B cell (primary cell): ENCODE data around the gene THSD4. TPM values are rescaled to one million over a fixed set of nuclear protein-coding genes. Genes with fewer than 3 reads are reported as not detected.

Experiments used
- ATAC-seq: fragments of 200-7000 bp; cut with Tn5 transposase; one replicate; pipeline ENCODE4 v1.10.0; 2021; ENCODE audit warnings: low read depth, mild to moderate bottlenecking, moderate number of reproducible peaks, moderate library complexity
- CTCF ChIA-PET: fragments of 350-600 bp; sonication (Branson Sonifier 250); formaldehyde crosslinking; loops from one replicate; lab custom pipeline; 2021; ENCODE audit warnings: antibody characterized with exemption, inconsistent platforms; lab: Charles Lee
- POLR2A ChIA-PET: fragments of 350-600 bp; sonication (Branson Sonifier 250); formaldehyde crosslinking; loops from one replicate; lab custom pipeline; 2021; ENCODE audit warnings: antibody characterized with exemption; lab: Charles Lee
- DNase-seq: peaks from one replicate; pipeline ENCODE4 v3.0.0; 2013
- H2AFZ ChIP-seq: 2 replicates; pipeline ENCODE4 v1.6.1; 2012; ENCODE audit warnings: mild to moderate bottlenecking, low read depth, low read length; ENCODE audit not compliant: insufficient read depth, poor library complexity, severe bottlenecking
- H3K27ac ChIP-seq, 2 donors: 1 replicate in 1 of 2; 2 replicates in 1 of 2; pipeline ENCODE4 v1.5.1; 2012 to 2013; ENCODE audit warnings: low read length in 2 of 2, mild to moderate bottlenecking in 2 of 2, moderate library complexity in 1 of 2
- H3K27me3 ChIP-seq, 4 experiments: fragments of 200-600 bp in 1 of 4; sonication (generic) in 1 of 4; replicated peaks in 1 of 4; 1 replicate in 2 of 4; 2 replicates in 2 of 4; pipeline versions ENCODE4 v1.6.1 to v1.7.0; 2013 to 2016; ENCODE audit warnings: low read length in 3 of 4, mild to moderate bottlenecking in 2 of 4, mixed read lengths in 1 of 4, moderate library complexity in 1 of 4; ENCODE audit not compliant: insufficient read depth in 4 of 4, control insufficient read depth in 3 of 4; ENCODE audit errors: control extremely low read depth in 1 of 4
- H3K36me3 ChIP-seq, 2 experiments: replicated peaks in 1 of 2; 1 replicate in 1 of 2; 2 replicates in 1 of 2; pipeline versions ENCODE4 v1.6.1 to v1.7.1; 2013; ENCODE audit warnings: low read length in 1 of 2; ENCODE audit not compliant: insufficient read depth in 2 of 2, control insufficient read depth in 1 of 2; ENCODE audit errors: control extremely low read depth in 1 of 2, extremely low read depth in 1 of 2
- H3K4me1 ChIP-seq, 2 donors: fragments of 200-600 bp in 1 of 2; sonication (generic) in 1 of 2; 1 replicate in 1 of 2; 2 replicates in 1 of 2; pipeline versions ENCODE4 v1.5.1 to v1.6.1; 2013 to 2017; ENCODE audit warnings: low read length in 2 of 2; ENCODE audit not compliant: control insufficient read depth in 2 of 2, insufficient read depth in 2 of 2
- H3K4me2 ChIP-seq: replicated peaks from 2 replicates; pipeline ENCODE3; 2012; ENCODE audit warnings: mild to moderate bottlenecking, low read depth, low read length; ENCODE audit not compliant: poor library complexity, severe bottlenecking
- H3K4me3 ChIP-seq, 5 experiments: fragments of 200-600 bp in 1 of 5; sonication (generic) in 1 of 5; 1 replicate in 3 of 5; 2 replicates in 2 of 5; pipeline versions ENCODE4 v1.5.1 to v1.7.0; 2011 to 2016; ENCODE audit warnings: low read length in 4 of 5, mild to moderate bottlenecking in 4 of 5, low read depth in 2 of 5, control low read depth in 1 of 5, moderate library complexity in 1 of 5; ENCODE audit not compliant: insufficient read depth in 1 of 5; ENCODE audit errors: control extremely low read depth in 1 of 5, extremely low read depth in 1 of 5
- H3K79me2 ChIP-seq: fragments of 200-600 bp; sonication (generic); one replicate; pipeline ENCODE4 v1.6.0; 2016; ENCODE audit warnings: low read length; ENCODE audit not compliant: control insufficient read depth, insufficient read depth
- H3K9ac ChIP-seq: fragments of 200-600 bp; sonication (generic); 2 replicates; pipeline ENCODE4 v1.6.1; 2017; ENCODE audit warnings: mild to moderate bottlenecking, low read length, moderate library complexity
- H3K9me3 ChIP-seq, 3 donors: one replicate each; pipeline versions ENCODE4 v1.6.1 to v1.7.1; 2013; ENCODE audit warnings: low read length in 2 of 3; ENCODE audit not compliant: control insufficient read depth in 2 of 3, insufficient read depth in 1 of 3; ENCODE audit errors: control extremely low read depth in 1 of 3
- H4K20me1 ChIP-seq: 2 replicates; pipeline ENCODE4 v1.6.0; 2012; ENCODE audit warnings: mild to moderate bottlenecking, low read length; ENCODE audit not compliant: insufficient read depth, control insufficient read depth, poor library complexity, severe bottlenecking
- H3K27ac Mint-ChIP-seq: one replicate; pipeline ENCODE4 v1.8.0; 2021; ENCODE audit warnings: mixed read lengths
- H3K27me3 Mint-ChIP-seq: one replicate; pipeline ENCODE4 v1.8.0; 2021; ENCODE audit warnings: mixed read lengths
- H3K4me1 Mint-ChIP-seq: one replicate; pipeline ENCODE4 v1.8.0; 2021; ENCODE audit warnings: mixed read lengths
- H3K4me3 Mint-ChIP-seq: one replicate; pipeline ENCODE4 v1.8.0; 2021; ENCODE audit warnings: mixed read lengths
- H3K9me3 Mint-ChIP-seq: one replicate; pipeline ENCODE4 v1.8.0; 2022; ENCODE audit warnings: mixed read lengths; ENCODE audit not compliant: insufficient read depth
- EZH2 ChIP-seq: IDR thresholded peaks from 2 replicates; pipeline ENCODE4 v1.6.1; 2012; ENCODE audit warnings: borderline replicate concordance, low read depth, mild to moderate bottlenecking, moderate library complexity, low read length; ENCODE audit not compliant: insufficient read depth, poor library complexity, severe bottlenecking
- WGBS: methylation state at CpG from one replicate; pipeline ENCODE4 v1.1.5; 2013; ENCODE audit warnings: missing lambda C conversion rate; ENCODE audit not compliant: insufficient coverage; 5-methylcytosine and 5-hydroxymethylcytosine counted together
- intact Hi-C: fragments of 100-400 bp; cut with micrococcal nuclease; formaldehyde crosslinking; loops from one replicate; pipeline ENCODE4 v1.10.0; 2022
- polyA plus RNA-seq: library from polyadenylated mRNA; depleted of rRNA; stranded (reverse); fragments of >200 nt; gene quantifications from 2 replicates; pipeline ENCODE4 v1.2.3, GENCODE V29; 2012
- total RNA-seq, 2 donors: library from RNA; stranded (reverse); fragments of 120-200 nt in 1 of 2; gene quantifications; 1 replicate in 1 of 2; 2 replicates in 1 of 2; pipeline versions ENCODE4 v1.2.3 to v1.2.4, GENCODE V29; 2013 to 2022
- TF ChIP-seq, protein P1 (sequence below): fragments of 200-600 bp; IDR thresholded peaks from one replicate; pipeline ENCODE4 v1.8.0; 2022; ENCODE audit warnings: antibody characterized with exemption, mild to moderate bottlenecking

THSD4 gene
- total and polyA plus RNA-seq, 2 donors (not counting 1 experiment from before 2014, with no cell fraction given): not detected

GRCh38 chr15:71288348-71288955, 173.2 kb downstream of the THSD4 start:
- H3K4me3 ChIP-seq: no peak overlapping the region
- no peaks in the 10 kb centered on the region for H3K4me1 ChIP-seq
- H3K4me2 ChIP-seq: no peak overlapping the region
- no peak overlapping the region for H3K4me3 Mint-ChIP-seq
- DNase-seq: no peak
- no peak overlapping the region for H3K27ac Mint-ChIP-seq
- CTCF ChIA-PET: interaction anchor here (0.6 kb wide), 1 partner anchor 23 kb away, joined by 3 read pairs; no protein-coding TSS in a partner anchor
- POLR2A ChIA-PET: no interaction called here
- H2AFZ ChIP-seq: no peak overlapping the region
- H3K9me3 Mint-ChIP-seq: no peaks in the 10 kb centered on the region
- no peaks in the 10 kb centered on the region for H3K9me3 ChIP-seq
- WGBS: no CpG with 5 or more reads among the region's 5 CpGs
- H4K20me1 ChIP-seq: no peaks in the 10 kb centered on the region
- ATAC-seq: no peak
- TF ChIP-seq, protein P1, sequence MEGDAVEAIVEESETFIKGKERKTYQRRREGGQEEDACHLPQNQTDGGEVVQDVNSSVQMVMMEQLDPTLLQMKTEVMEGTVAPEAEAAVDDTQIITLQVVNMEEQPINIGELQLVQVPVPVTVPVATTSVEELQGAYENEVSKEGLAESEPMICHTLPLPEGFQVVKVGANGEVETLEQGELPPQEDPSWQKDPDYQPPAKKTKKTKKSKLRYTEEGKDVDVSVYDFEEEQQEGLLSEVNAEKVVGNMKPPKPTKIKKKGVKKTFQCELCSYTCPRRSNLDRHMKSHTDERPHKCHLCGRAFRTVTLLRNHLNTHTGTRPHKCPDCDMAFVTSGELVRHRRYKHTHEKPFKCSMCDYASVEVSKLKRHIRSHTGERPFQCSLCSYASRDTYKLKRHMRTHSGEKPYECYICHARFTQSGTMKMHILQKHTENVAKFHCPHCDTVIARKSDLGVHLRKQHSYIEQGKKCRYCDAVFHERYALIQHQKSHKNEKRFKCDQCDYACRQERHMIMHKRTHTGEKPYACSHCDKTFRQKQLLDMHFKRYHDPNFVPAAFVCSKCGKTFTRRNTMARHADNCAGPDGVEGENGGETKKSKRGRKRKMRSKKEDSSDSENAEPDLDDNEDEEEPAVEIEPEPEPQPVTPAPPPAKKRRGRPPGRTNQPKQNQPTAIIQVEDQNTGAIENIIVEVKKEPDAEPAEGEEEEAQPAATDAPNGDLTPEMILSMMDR: no peak
- no peak for TF ChIP-seq EZH2
- H3K79me2 ChIP-seq: no peaks in the 10 kb centered on the region
- no peak overlapping the region for H3K9ac ChIP-seq
- intact Hi-C loops: no loop called here
- no peaks in the 10 kb centered on the region for H3K36me3 ChIP-seq
- no peaks in the 10 kb centered on the region for H3K27me3 ChIP-seq
- no peaks in the 10 kb centered on the region for H3K27me3 Mint-ChIP-seq
- H3K4me1 Mint-ChIP-seq: no peaks in the 10 kb centered on the region
- H3K27ac ChIP-seq: no peak overlapping the region

DNA sequence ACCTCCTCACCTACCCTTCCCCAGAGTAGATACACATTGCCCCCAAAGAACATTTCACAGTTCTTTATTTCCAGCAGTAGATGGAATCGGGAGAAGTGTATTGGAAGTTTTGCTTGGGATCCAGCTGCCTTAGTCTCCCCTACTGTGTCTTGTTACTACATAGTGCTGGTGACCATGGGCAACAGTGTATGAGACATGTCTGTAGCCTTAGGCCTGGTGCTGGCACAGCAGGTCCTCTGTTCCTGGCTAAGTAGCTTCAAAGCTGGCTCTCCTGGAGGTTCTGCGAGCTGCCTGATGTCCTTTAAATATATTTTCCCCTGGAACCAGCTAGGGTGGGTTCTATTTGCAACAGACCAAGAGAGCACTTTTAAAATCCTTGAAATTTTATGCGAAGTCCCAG, 174.7 kb downstream of the THSD4 start:
- intact Hi-C loops: no loop called here
- ATAC-seq (no peak), DNase-seq (no peak)
- POLR2A ChIA-PET: no interaction called here
- H3K4me1 Mint-ChIP-seq: no peaks in the 10 kb centered on the region
- Histone ChIP-seq H4K20me1 (no peaks in the 10 kb centered on the region), H3K79me2 (no peaks in the 10 kb centered on the region), H3K4me3 (no peak overlapping the region), H3K27ac (no peak overlapping the region), H2AFZ (no peak overlapping the region), H3K9ac (no peak overlapping the region), H3K9me3 (no peaks in the 10 kb centered on the region), H3K4me2 (no peak overlapping the region), H3K36me3 (no peaks in the 10 kb centered on the region), H3K4me1 (no peaks in the 10 kb centered on the region), H3K27me3 (no peaks in the 10 kb centered on the region)
- no peaks in the 10 kb centered on the region for H3K9me3 Mint-ChIP-seq
- H3K4me3 Mint-ChIP-seq: no peak overlapping the region
- no peaks in the 10 kb centered on the region for H3K27me3 Mint-ChIP-seq
- CTCF ChIA-PET: no interaction called here
- H3K27ac Mint-ChIP-seq: no peak overlapping the region
- whole genome bisulfite sequencing: 67% methylated on average over 1 of the region's 3 CpGs
- TF ChIP-seq EZH2: no peak
- TF ChIP-seq, protein P1: no peak
